ENCODE measurements around the gene OTX1.

The OTX1 gene

DNA sequence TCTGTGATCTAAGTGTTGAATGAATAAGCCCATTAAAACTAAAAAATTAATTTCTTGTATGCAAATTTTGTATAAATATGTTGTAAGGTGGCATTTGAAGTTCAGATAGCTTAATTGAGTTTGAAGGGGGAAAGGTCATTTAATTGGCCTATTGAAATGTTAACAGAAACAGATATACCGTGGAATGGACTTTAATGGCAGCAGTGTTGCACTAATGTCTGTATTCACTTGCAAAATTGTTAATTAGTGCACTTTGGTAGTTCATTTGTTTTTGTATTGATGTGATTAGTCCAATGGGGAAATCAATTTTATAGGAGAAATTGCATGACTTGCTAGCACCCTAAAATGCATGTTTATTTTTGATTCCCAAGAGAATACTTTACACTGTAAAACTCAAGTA is 41.8 kb upstream of the OTX1 start:
- Histone ChIP-seq H3K4me3 (IDR thresholded peaks at IDR 0.05; ENCODE audit: insufficient read depth, low read depth, low read length) (no peak overlapping the region), H3K27ac (no peak overlapping the region), H3K36me3 (ENCODE audit: insufficient read depth) (no peaks in the 10 kb centered on the region)

DNA sequence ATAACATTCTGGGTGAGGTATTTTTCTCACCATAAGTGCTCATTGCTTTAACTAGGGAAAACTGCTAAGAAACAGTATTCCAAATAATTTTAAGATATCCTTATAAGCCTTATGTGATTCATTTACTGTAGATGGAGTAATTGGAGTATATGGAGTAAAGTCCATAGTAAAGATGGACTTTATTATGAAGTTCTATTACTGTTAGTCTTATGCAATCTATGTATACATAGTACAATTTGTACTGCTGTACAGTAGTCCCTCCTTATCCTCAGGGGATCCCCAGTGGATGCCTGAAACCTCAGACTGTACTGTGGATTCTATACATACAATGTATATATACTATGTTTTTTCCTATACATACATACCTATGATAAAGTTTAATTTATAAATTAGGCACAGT is 41.1 kb upstream of the OTX1 start:
- no peak overlapping the region for H3K4me2 ChIP-seq

More for the DNA sequence above, 41.8 kb upstream of the OTX1 start:
- TF ChIP-seq, protein P1, sequence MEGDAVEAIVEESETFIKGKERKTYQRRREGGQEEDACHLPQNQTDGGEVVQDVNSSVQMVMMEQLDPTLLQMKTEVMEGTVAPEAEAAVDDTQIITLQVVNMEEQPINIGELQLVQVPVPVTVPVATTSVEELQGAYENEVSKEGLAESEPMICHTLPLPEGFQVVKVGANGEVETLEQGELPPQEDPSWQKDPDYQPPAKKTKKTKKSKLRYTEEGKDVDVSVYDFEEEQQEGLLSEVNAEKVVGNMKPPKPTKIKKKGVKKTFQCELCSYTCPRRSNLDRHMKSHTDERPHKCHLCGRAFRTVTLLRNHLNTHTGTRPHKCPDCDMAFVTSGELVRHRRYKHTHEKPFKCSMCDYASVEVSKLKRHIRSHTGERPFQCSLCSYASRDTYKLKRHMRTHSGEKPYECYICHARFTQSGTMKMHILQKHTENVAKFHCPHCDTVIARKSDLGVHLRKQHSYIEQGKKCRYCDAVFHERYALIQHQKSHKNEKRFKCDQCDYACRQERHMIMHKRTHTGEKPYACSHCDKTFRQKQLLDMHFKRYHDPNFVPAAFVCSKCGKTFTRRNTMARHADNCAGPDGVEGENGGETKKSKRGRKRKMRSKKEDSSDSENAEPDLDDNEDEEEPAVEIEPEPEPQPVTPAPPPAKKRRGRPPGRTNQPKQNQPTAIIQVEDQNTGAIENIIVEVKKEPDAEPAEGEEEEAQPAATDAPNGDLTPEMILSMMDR (conservative IDR thresholded peaks at IDR 0.05; ENCODE audit: low read depth, low read length): no peak
- Histone ChIP-seq H3K27me3 (ENCODE audit: insufficient read depth, low read depth) (no peaks in the 10 kb centered on the region), H3K9ac (no peak overlapping the region), H2AFZ (ENCODE audit: low read depth) (no peak overlapping the region), H3K4me1 (ENCODE audit: low read depth, poor library complexity, severe bottlenecking) (no peaks in the 10 kb centered on the region), H3K4me2 (no peak overlapping the region), H4K20me1 (ENCODE audit: insufficient read depth) (no peaks in the 10 kb centered on the region), H3K79me2 (ENCODE audit: insufficient read depth, low read depth) (no peaks in the 10 kb centered on the region)

DNA sequence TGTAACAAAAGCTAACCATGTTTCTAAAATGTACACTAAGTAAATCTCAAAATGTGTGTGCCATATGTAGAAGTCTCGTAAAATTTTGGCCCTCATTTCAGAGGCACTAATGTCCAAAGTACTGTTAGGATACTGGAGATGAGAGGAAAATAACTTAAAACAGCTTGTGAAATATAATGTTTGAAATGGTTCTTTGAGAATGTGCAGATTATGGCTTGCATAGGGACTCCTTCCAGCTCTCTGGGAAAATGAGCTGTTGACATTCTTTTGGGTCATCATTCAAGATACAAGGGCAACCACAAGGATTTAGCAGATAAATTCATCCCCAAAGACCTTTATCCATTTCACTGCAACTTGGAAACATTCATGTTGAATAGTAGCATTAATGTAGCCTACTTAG is 38.1 kb upstream of the OTX1 start:
- no peak overlapping the region for H3K4me2 ChIP-seq
- H3K4me3 ChIP-seq (IDR thresholded peaks at IDR 0.05; ENCODE audit: insufficient read depth, low read depth, low read length): no peak overlapping the region
- H3K36me3 ChIP-seq (ENCODE audit: insufficient read depth): no peaks in the 10 kb centered on the region
- TF ChIP-seq, protein P1 (conservative IDR thresholded peaks at IDR 0.05; ENCODE audit: low read depth, low read length): no peak
- no peak overlapping the region for H2AFZ ChIP-seq (ENCODE audit: low read depth)
- no peak overlapping the region for H3K9ac ChIP-seq
- no peaks in the 10 kb centered on the region for H3K4me1 ChIP-seq (ENCODE audit: low read depth, poor library complexity, severe bottlenecking)
- H3K79me2 ChIP-seq (ENCODE audit: insufficient read depth, low read depth): no peaks in the 10 kb centered on the region
- H4K20me1 ChIP-seq (ENCODE audit: insufficient read depth): no peaks in the 10 kb centered on the region
- no peaks in the 10 kb centered on the region for H3K27me3 ChIP-seq (ENCODE audit: insufficient read depth, low read depth)
- H3K27ac ChIP-seq: no peak overlapping the region

More for the DNA sequence above, 41.1 kb upstream of the OTX1 start:
- Histone ChIP-seq H2AFZ (ENCODE audit: low read depth) (no peak overlapping the region), H3K4me3 (IDR thresholded peaks at IDR 0.05; ENCODE audit: insufficient read depth, low read depth, low read length) (no peak overlapping the region), H3K4me1 (ENCODE audit: low read depth, poor library complexity, severe bottlenecking) (no peaks in the 10 kb centered on the region), H3K9ac (no peak overlapping the region), H3K36me3 (ENCODE audit: insufficient read depth) (no peaks in the 10 kb centered on the region), H3K27me3 (ENCODE audit: insufficient read depth, low read depth) (no peaks in the 10 kb centered on the region), H4K20me1 (ENCODE audit: insufficient read depth) (no peaks in the 10 kb centered on the region), H3K27ac (no peak overlapping the region), H3K79me2 (ENCODE audit: insufficient read depth, low read depth) (no peaks in the 10 kb centered on the region)
- TF ChIP-seq, protein P1 (conservative IDR thresholded peaks at IDR 0.05; ENCODE audit: low read depth, low read length): no peak

DNA sequence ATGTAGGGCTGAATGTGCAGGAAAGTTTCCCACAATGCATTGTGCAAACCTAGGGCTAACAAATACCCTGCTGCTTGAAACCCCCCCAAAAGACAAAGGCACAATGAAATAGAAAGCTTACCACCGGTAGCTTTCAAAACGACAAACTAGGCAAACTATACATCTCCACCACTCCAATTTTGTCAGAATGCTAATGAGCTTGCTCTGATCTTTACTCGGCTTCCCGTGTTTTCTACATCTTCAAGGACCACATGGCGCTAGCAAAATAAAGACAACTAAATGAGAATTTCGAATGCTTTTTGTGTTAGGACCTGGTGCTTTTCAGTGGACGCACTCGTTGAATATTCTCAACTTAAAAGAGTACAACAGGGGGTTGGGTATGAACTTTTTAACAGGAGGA is 37.2 kb upstream of the OTX1 start:
- Histone ChIP-seq H3K27ac (no peak overlapping the region), H3K9ac (no peak overlapping the region), H3K79me2 (ENCODE audit: insufficient read depth, low read depth) (no peaks in the 10 kb centered on the region), H3K27me3 (ENCODE audit: insufficient read depth, low read depth) (no peaks in the 10 kb centered on the region), H3K4me2 (no peak overlapping the region), H3K36me3 (ENCODE audit: insufficient read depth) (no peaks in the 10 kb centered on the region), H2AFZ (ENCODE audit: low read depth) (no peak overlapping the region), H3K4me1 (ENCODE audit: low read depth, poor library complexity, severe bottlenecking) (no peaks in the 10 kb centered on the region), H4K20me1 (ENCODE audit: insufficient read depth) (no peaks in the 10 kb centered on the region), H3K4me3 (IDR thresholded peaks at IDR 0.05; ENCODE audit: insufficient read depth, low read depth, low read length) (no peak overlapping the region)
- TF ChIP-seq, protein P1 (conservative IDR thresholded peaks at IDR 0.05; ENCODE audit: low read depth, low read length): no peak

All from KMS-11 (cell line).